HG02981 (cell line): ENCODE measurements around the gene ARHGEF7.
A peak's percentile ranks its signal among the peaks of the same experiment; 100 is the strongest.

Experiments
- ATAC-seq: cut with Tn5 transposase; IDR thresholded peaks from one replicate; pipeline ENCODE4 v1.9.1; 2021; ENCODE audit warnings: mild to moderate bottlenecking, moderate library complexity; ENCODE audit not compliant: unreplicated experiment

The ARHGEF7 gene

DNA sequence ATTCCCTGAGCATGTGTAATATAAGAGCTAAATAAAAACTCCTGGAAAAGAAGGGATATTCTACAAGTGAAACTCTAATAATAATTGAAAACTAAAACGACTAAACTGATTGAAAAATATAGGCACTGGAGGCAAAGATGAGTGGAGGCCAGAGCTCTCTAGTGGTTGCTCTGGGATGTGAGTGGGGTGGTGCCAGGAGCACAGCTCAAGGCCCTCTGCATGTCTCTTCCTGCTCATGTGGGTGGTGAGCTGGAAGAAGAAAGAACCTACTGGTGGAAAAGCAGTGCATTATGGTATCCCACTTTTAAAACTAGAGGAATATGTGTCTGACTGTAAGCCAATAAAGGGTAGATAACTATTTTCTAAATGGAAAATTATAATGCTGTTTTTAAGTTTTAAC is 15.8 kb upstream of the ARHGEF7 start:
- ATAC-seq: no peak

DNA sequence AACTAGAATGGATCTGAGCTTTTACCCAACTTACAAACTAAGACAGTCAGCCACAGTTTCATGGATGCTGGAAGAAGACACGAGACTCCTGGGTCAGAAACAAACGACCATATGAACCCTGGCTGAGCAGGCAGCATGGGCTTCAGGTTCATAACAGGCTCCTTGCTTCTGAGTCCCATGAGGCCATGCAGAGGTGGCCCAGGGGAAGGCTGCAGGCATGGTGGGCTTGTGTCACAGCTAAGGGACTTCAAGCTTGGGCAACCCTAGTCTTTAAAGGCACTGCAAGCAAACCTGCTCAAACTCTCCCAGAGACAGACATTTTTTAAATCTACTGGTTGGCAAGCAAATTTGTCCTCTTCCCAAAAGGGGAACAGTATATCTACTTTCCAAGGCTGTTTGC is 5.1 kb upstream of the ARHGEF7 start:
- ATAC-seq: no peak

DNA sequence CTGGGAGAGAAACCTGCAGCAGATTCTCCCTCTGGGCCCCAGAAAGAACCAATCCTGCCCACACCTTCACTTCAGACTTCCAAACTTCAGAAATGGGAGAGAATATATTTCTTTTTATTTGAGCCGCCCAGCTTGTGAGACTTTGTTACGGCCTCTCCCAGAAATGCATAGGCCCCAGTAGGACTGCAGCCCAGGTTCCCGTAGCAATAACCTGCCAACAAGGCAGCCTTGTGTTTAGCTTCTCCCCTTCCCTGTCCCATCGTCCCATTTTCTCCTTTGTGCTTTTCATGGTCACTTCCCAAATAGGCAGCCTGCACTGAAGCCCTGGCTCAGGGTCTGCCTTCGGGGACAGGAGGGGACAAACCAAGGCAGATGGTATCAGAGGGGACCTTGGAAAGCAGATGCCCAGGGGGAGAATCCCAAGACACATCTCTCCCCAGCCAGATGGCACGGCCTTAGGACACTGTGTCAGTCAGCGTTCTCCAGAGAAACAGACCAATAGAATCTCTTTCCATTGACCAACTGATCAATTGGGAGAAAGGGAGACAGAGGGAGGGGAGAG is 3.7 kb upstream of the ARHGEF7 start:
- ATAC-seq: no peak

DNA sequence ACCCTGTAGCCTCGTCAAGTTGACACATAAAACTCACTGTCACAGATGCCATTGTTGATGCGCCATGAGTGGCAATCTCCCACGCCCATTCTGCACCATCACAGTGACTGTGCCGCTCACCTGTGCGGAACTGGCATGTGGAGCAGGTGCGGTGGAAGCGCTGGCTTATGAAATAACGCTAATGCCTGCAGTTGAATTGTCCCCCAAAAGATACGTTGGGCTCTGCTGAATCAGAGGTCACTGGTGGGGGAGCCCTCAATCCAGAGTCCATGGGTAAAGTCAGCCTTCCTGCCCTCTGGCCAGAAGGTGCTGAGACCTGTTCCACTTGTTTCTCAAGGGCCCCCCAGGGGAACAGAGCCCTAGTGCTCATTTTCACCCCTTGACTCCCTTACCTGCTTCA is 2.9 kb upstream of the ARHGEF7 start:
- no peak for ATAC-seq

DNA sequence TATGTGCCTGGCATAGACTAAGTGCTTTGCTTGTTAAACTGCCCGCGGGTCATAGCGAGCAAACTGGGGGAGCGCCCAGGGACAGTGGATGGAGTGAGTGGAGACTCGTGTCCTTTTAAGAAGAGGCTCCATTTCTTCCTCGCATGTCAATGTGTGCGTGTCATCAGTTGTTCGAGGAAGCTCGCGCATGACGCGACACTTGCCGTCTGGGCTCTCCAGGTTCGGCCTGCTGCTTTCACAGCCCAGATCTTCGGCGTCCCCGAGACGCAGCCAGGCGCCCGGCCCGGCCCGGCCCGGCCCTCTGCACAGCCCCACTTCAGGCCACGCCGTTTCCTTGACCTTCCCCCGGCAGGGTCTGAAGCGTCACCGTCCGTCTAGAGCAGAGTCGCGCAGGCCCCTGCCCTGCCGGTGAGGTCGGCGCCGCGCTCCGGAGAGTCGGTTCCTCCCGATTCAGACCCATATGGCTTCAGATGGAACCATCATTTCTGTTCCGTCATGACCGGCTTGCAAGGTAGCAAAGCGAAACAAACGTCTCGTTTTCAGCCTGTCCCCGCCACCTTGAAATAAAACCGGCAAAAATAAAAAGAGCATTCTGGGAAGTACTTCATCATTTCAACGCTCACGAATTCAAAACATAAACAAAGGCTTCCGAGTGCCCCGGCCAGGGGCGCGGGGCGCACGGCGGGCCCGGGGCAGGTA is 599 bp upstream of the ARHGEF7 start:
- no peak for ATAC-seq

DNA sequence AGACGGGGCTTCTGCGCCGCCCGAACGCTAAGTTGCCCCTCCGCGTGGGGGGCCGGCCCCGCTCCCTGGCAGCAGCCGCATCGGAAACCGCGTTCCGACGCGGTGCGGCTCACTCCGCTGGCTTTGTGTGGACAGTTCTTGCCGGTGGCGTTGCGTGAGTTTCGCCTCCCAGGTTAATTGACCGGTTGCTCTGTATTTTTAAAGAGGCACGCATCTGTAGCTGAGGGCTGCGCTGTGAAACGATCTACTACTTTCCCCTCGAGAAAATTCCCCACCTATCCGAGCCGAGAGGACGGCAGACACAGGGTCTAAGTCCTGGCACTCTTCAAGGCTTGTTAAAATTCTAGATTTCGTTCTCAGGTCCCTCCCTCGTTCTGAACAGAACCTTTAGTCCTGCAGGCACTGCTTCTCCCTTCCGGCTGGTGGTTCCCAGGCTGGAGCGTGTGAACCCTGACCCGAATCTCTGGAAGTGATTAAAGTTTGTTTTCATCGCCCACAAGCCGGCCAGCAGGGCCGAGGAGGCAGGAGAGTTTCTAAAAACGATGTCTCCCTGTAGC is 933 bp downstream of the ARHGEF7 start:
- ATAC-seq: no peak

DNA sequence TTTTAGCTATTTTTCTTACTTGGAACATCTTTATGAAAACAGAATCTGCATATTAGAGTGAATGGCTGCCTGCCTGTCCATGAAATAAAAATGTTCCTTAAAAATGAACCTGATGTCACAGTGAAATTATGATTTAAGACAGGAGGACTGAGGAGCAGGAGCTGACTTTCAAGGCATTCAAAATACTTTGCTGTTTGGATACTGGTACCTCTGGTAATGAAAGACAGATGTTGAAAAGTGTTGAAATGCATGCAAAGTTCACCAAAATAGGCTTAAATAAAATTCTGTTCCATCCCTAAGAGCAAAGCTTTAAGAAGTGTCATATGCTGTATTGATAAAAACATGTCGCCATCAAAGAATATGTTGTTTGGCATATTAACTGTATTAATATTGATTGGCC is 1.7 kb downstream of the ARHGEF7 start:
- no peak for ATAC-seq

DNA sequence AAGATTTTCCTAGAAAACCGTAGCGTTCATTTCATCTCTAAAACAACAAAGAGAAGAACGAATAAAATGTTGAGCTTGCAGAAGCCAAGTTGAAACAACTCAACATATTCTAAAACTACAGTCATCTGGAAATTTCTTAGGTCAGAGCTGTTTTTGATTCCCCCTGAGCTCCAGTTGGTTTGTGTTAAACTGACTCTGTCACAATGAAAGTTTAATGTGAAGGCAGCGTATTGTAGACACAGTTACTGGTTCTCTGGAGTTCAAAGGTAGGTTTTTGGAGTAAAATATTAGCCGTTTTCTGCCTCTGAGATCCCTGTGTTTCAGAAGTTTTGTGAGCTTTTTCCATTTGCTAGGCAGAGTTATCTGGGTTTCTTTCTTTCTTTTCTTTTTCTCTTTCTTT is 2.2 kb downstream of the ARHGEF7 start:
- ATAC-seq: no peak

DNA sequence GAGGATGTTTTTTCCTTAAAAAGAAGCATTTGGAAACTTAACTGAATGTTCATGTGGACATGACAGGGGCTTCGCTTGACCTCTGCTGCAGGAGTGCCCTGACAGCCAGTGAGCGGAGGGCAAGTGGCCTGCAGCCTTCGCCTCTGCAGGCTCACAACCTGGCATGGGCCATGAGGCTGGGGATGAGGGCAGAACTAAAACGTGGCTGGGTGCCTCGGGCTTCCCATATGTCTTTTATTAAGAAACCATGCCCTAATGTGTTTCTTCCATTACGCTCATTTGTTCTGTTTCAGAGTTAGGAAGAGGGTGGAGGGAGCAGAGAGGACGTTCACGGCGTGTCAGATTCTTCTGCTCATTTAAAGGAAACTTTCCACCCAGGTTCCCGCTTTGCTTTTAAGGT is 2.9 kb downstream of the ARHGEF7 start:
- ATAC-seq: no peak

DNA sequence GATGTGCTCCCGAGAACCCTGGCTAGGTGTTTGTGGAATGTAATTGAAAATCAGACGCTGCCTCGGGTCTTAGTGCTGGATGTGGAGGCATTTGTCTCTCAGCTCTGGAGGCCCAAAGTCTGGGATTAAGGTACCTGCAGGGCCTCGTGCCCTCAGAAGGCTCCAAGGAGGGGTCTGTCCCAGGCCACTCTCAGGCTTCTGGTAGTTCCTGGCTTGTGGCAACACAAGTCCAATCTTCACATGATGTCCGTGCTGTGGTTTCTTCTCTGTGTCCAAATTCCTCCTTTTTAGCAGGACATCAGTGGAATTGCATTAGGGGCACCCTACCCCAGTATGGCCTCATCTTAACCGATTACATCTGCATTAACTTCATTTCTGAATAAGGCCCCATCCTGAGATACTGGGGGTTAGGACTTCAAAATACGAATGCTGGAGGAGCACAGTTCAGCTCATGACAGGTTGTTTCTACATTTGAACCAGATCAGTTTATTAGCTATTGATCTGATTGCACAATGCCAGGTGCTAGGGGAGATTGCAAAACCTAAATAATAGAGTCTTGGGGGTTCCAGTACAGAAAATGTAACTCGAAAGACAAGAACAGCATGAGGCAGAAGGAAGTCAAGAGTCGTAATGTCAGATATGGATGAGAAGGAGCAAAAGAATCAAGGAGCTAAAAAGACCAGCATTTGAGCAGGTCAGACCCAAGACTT is 3.9 kb downstream of the ARHGEF7 start:
- ATAC-seq: no peak

DNA sequence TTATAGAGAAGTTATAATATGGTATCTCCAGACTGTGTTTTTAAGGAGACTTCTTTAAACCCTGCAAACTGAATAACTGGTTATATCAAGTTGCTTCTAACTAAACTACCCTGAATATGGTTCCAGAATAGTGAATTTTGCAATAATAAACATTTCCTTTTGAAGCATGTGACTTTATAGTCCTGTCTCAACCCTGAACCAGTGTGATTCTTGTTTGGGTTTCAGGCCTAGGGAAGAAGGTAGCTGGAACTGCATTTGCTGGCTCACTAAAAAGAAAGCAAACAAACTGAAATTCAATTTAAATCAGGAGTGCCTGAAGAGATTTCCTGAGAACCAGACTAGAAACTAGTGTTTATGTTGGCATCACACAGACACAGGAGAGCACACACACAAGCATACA is 4.9 kb downstream of the ARHGEF7 start:
- no peak for ATAC-seq

DNA sequence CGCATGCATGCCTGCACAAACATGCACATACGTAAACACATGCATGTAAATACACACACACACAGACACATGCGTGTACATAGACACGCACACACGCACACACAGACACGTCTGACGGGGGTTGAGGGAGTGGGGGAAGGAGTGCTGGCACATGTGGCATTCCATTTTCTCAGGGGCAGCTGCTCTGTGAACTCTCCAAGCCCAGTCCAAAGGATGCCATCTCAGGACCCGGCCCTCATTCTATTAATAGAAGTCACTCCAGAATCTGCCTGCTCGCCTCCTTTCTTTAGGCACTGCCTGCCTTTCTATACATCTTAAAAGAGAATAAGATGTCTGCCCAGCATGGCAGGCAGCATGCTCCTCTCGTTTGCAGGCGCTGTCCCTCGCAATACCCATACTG is 5.3 kb downstream of the ARHGEF7 start:
- no peak for ATAC-seq

DNA sequence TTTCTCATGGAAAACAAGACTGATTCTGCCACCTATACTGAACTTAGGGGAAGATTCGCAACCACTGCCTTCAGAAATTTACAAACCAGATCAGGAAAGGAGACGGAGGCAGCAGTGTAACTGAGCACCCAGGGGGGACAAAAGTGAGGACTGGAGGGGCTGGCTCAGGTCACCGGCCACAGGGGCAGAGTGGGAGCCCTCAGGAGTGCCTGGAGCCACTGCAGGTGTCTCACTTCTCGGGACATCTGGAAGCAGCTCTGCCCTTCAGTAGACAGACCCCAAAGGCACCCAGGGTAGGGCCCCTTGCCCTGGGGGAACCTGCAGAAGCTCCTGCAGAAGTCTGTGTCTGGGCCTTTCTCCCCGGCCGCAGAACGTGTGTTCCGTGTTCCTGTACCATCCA is 5.8 kb downstream of the ARHGEF7 start:
- ATAC-seq: no peak

DNA sequence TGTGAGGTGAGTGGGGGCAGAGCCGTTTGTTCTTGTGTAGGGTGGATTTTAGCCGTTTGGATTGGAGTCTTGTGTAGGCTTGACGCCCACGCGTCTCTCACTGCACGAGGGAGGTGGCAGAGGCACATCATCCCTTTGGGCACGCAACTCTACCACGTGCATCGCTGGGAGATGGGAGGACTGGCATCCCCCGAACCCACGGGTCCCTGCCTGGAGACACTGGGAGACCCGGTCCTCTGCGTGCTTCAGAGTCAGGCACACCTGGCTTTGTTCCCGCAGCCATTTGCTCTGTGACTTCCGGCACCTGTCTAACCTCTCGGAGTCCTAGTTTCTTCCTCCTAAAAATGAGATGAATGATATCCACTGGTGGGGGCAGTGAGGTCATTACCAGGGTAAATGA is 6.4 kb downstream of the ARHGEF7 start:
- ATAC-seq: no peak

DNA sequence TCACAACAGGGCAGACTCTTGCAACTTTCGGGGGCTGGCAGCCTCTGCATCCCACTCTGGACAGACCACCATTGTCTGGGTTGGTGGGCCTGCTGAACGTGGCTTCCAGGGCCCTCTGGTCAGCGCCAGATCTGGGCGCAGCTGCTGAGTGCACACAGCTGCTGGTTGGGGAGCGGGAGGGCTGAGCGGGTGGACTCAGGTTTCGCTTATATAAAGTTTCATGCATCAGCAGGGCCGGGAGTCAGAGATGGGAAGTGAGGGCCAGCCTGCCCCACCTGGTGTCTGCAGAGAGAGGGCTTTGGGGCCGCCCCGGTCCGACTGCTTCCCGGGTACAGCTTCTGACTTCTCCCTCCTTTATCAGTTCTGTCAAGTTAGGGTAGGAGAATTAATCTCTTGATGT is 6.9 kb downstream of the ARHGEF7 start:
- no peak for ATAC-seq

DNA sequence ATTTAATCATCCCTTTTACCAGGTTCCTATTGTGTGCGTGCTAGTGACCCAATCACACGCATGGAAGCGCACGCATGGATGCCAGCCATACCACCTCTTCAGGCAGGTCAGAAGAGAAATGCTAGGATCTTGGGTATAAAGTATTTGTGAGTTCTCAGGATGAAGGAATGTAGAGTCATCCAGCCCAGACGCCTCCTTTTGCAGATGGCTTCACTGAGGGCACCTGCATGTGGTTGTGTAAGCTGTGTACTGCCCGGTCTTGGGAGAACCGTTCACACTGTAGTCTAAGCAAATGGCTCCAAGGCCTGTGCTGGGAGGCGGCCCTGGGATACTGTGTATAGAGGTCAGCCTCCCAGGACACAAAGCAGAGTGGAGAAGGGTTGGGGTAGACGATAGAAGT is 7.5 kb downstream of the ARHGEF7 start:
- no peak for ATAC-seq

DNA sequence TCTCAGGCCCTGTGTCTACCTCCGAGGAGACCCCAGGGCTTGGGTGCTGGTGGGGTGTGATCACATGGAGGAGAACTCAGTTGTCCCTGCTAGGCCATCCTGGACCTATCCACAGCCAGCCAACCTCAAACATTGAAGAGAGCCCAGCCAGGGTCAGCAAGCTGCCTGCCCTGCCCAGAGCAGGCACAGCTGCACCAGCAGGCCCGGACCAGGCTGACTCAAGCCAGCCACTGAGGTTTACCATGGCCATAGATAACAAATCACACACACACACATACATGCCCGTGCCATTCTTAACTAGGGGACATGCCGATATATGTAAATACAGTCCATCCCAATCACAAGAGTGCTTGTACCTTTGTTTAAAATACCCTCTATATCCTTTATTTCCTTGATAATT is 8.1 kb downstream of the ARHGEF7 start:
- ATAC-seq: no peak

DNA sequence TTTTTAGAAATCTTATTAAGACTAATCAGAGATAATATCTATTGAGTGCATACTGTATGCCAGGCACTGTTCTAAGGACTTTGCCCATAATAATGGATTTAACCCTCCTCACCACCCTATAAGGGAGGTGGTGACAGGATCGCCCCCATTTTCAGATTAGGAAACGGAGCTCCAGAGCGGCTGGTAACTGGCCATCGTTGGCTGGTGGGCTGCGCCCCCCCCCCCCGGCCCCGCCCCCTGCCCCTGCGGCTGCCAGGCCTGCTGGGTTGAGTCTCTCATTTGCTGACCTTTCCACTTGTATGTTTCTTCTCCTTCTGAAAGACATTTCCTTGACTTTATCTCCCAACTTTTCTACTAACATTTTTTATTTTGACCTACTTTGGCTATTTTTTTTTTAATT is 8.5 kb downstream of the ARHGEF7 start:
- ATAC-seq: no peak

DNA sequence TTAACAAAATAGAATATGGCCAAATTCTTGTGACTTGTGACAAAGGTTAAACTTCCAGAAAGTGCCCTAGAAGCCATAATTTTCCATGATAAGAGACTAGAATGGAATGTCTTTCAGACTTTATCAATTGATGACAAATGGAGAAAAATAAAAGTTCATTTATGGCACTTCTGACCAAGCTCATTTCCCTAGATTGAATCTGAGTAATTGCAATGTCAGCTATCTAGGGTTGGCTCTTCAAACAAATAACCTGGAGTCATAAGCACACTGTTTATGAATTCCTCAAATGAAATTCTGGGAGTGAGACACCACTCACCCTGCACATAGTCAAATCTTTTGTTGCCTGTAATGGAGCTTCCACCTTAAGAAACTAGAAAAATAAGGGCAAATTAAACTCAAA is 11.4 kb downstream of the ARHGEF7 start:
- no peak for ATAC-seq

DNA sequence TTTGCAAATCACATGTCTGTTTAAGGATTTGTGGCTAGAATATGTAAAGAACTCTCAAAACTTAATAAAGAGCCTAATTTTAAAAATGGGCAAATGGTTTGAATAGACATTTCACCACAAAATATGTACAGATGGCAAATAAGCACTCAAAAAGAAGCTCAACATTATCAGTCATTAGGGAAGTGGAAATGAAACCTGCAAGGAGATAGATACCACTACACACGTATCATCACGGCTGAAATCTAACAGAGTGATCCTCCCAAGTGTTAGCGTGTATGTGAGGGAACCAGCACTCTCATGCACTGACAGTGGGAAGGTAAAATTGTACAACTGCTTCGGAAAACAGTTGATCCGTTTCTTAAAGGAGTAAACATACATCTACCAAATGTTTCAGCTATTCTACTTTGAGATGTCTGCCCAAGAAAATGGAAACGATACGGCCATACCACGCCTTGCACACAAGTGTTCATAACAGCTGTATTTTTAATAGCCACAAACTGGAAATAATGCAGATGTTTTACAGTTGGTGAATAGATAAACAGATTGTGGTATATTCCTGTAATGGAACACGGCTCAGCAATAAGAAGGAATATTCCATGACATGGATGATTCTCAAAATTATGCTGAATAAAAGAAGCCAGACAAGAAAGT is 14.5 kb downstream of the ARHGEF7 start:
- peak; percentile 97 for ATAC-seq

DNA sequence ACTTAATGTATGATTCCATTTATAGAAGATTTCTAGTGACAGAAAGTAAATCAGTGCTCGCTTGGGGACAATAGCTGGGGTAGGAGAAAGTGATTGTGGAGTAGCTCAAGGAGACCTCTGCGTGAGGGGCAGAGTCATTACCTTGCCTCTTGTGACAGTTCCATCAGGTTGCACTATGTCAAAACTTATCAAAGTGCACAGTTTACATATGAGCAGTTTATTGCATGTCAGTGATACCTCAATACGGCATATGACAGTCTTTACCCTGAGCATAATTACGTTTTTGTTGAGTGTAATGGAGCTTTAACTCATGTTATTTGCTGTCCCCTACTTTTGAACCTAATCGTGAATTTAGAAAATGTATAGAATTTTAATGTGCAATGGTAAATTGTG is 15.0 kb downstream of the ARHGEF7 start:
- ATAC-seq: no peak

DNA sequence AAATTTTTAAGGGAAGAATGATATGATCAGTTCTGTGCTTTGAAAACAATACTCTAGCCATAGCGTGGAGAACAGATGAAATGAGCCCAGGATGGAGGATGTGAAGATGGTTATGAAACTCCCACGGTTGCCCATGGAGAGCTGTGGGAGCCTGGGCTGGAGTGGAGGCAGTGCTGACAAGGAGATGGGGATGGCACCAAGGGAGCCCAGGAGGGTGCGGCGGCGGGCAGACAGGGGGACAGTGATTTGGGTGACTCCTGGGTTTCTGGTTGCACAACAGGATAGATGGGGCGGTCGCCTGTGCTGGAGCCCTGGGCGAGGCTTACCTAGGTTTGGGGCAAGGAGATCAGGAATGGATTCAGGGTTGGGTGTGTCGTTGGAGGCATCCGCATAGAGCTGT is 15.9 kb downstream of the ARHGEF7 start:
- no peak for ATAC-seq
